Erythroblast (primary cell): ENCODE measurements around the gene ERC2.

ENCODE experiments used
- DNase-seq, 2 experiments: peaks; one replicate each; lab custom pipeline; 2025; lab: John Stamatoyannopoulos, UW
- GATA1 ChIP-seq: IDR thresholded peaks from 2 replicates; pipeline ENCODE4 v1.6.1; 2011; ENCODE audit warnings: low read depth, mild to moderate bottlenecking, control low read depth, low read length, moderate library complexity
- POLR2A ChIP-seq: IDR thresholded peaks from 2 replicates; pipeline ENCODE4 v1.6.1; 2011; ENCODE audit warnings: mild to moderate bottlenecking, low read length

Gene ERC2

DNA sequence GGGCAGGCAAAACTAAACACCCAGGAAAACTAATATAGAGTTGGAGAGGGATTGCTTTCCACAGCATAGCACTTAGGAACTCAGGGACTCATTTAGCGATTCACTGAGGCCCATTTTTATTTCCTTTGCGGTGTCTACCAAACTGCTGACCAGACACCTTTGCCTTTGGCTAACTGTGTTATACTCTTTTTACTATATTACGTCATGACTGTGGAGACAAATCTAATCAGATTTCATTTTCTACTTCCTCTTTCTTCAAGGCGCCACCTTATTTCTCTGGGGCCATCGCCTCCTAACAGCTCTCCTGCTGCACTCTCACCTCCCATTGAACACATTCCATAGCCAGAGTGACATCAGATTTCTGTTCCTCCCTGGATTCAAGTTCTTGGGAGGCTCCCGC is 765.4 kb downstream of the ERC2 start:
- TF ChIP-seq POLR2A (no peak), GATA1 (no peak)

DNA sequence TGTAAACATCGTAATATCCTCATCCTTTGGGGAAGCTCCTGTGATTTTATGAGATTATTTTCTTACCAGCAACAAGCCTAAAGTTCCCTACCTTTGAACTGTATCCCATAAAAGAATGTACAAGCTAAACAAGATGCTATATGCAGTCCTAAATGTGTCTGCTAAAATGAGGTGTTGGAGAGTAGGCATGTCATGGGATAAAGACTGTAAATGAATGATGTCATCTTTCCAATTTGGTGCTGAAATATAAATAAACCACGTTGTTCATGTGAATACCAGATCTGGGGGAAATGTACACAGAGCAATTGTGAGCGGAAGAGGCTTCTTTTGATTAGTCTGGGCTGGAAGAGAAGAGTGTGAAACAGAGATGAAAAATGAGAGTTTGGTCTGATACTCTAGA is 766.3 kb downstream of the ERC2 start:
- TF ChIP-seq GATA1, result no peak
- DNase-seq, result no peak

More for the DNA sequence above, 765.4 kb downstream of the ERC2 start:
- DNase-seq, result no peak

DNA sequence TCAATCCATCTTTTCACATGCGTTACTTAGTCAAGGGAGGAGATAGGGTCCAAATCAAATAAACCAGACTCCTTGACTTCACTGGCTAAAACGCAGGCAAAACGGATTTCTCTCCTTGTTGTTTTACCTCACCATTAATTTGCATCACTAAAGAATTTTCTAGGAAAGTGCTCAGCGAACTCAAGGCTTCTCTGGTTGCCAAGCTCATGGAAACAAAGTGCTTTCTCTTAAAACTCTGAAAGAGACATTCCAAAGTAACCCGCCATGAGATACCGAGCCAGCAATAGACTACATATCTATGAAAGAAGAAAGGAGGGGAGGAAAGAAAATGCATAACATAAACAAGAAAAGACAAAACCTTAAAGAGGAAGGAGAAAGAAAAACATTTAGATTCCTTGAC is 769.4 kb downstream of the ERC2 start:
- no peak for DNase-seq
- TF ChIP-seq POLR2A (no peak), GATA1 (no peak)

DNA sequence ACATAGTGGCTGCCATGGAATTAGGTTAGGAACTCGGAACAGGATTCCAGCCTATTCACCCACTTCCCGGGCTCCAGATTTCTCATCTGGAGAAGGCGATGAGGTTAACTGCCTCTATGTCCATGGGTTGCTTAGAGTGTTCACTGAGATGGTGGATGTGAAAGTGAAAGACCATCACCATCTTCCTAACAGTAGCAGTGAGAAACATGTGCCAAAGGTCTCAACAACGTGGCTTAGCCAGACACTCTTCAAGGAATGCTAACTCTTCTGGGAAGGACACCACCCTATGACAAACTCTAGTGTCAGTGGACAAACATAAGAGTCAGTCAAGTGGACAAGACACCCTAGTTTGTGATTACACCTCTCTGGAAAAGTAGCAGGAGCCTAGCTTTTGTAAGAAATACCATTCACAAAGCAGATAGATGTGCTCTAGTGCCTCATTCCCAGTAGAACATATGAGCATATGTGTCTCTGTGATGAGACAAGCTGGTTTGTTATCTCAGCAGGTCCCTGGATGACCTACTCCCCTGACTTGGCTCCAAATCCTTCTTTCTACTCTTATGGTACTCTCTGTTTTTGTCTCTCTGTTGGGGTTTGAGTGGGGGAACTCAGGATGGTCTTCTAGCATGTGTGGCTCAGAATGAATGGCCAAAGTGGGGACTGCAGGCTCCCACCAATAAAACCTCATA is 770.9 kb downstream of the ERC2 start:
- DNase-seq, result no peak
- no peak for TF ChIP-seq POLR2A

DNA sequence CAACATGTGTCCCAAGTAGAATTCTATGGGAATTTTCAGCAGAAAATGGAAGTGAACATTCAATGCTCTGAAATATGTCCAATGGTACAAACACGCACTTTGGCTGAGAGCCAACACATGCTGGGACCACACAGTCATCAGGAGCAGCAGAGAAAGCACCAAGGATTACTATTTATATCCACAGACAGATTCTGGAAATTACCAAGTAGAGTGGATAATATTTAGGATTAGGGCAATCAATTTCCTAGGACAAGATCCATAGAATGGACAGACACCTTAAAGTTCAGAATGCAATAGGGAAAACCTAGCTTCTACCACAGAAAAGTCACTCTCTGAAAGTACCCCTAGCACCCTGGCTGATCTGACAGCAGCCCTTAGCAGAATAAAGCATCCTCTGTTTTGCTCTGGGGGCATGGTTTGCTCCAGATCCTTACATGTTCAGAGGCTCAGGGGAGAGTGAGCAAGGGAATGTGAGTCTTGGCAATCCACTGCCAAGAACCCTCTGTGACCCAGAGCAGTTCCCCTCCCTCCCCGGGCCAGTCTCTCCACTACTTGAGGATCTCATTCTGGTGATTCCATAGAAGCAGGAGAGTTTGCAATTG is 775.2 kb downstream of the ERC2 start:
- TF ChIP-seq POLR2A (no peak), GATA1 (no peak)
- DNase-seq, result no peak

DNA sequence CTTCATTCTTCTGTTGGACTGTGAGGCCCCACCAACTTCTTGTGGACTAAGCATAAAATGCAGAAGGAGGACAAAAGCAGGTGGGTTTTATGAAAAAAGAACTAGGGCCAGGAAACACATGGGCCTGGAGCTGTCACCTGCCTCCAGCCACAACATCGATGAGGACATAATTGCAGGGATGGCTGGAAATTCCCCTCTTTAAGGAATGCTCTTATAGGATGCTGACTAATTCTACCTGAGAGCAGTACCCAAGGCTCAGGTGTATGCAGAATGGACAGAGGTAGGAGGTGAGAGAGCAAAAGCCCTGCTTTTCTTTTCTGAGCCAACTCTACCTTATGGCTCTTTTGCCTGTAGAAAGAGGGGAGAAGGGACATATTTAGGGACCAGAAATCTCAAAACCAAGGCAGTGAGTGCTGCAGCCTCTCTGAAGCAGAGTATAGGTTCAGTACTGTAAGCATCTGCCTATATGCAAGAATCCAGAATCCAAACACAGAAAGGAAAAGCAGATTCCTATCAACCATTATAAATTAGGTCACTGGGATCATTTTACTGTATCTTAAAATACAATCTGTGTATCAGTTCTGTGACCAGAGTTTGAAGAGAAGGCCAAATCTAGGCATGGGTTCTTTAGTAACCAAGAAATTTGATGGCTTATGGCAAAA is 775.8 kb downstream of the ERC2 start:
- TF ChIP-seq POLR2A (no peak), GATA1 (no peak)
- no peak for DNase-seq

DNA sequence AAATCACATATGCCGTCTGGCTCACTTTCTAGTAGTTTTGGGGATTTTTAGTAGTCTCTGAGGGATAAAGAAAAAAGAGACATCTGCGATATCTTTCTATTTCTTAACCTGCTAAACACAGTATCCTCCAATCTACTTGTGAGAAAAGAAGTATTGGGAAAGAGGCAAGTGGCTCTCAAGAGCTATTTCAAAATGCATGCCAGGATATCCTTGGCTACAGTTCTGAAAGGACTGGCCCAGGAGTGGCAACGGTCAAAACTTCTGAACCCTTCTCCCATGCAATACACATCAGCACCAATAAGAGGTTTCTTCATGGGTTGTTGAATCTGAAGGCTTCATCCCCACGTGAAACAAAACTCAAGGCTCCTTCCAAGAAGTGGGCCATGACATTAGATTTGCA is 777.1 kb downstream of the ERC2 start:
- DNase-seq, result no peak
- no peak for TF ChIP-seq POLR2A
- TF ChIP-seq GATA1, result no peak

DNA sequence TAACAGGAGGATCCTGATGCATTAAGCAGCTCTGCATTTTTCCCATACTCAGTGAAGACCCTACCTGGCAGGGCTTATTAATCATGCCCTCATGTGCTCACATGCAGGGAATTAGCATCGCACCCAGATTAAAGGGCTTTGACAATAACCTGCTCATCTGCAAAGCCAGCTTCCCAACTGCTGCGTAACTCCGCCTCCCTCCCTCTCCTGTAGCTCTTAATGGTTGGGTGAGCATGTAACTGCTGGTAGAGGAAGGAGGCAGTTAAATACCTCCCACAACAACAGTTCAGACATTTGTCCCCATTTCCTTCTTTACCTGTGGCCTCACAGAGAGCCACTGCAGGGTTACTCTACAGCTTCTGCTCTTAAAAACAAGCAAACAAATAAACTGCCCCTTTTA is 777.5 kb downstream of the ERC2 start:
- TF ChIP-seq GATA1 (no peak), POLR2A (no peak)
- DNase-seq, result no peak

DNA sequence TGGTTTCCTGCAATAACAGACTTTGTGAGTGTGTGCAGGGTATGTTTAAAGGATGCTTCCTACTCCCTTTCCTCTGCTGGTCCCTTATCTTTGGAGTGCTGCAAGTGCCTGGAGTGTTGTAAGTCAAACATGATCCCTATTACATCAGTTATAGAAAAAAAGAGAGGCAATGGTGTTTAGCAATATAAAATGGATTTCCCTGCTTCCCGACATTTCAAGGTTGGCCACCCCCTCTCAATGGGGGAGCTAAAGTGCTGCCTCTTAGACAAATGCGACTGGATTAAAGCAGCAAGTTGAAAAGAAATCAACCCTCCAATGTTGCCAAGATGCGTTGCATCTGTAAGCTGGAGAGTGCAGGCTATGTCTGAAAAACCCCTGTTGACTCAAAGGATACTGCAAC is 778.1 kb downstream of the ERC2 start:
- no peak for DNase-seq
- TF ChIP-seq POLR2A, result no peak

DNA sequence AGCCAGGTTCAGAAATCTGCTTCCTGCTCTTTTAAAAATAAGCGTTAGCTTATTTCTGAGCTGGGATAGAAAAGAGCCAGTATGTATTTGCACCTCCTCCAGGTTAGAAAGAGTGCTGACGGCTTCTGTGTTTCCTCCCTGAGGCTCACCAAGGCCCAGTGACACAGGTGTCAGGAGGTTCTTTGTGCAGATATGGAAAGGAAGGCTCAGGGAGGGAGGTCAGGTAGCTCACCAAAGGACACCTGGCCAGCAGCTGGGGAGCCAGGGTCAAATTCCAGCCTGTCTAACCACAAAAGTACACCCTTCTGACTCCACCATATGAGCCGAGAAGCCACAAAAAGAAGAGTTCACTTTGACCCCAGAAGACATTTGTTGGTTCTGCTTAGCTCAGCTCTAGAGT is 780.1 kb downstream of the ERC2 start:
- TF ChIP-seq POLR2A (no peak), GATA1 (no peak)

DNA sequence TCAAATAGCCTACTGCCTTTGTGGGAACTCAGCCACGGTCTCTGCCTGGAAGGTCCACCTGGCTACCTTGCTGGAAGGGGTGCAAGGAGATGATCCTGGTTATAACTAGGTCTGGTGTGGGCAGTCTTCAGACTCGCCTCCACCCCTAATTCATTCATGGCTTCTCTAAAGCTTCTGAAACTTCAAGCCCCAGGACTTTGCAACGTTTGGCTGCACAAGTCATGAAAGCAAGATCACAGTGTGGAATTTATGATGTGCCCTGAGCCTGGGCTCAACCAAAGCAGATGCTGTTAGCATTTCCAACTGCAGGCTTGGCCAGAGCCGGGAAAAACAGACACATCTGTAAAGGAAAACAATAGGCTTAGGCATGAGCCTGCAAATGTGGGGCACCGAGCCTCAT is 780.7 kb downstream of the ERC2 start:
- no peak for TF ChIP-seq GATA1
- TF ChIP-seq POLR2A, result no peak
- no peak for DNase-seq

More for the DNA sequence above, 780.1 kb downstream of the ERC2 start:
- DNase-seq, result no peak

DNA sequence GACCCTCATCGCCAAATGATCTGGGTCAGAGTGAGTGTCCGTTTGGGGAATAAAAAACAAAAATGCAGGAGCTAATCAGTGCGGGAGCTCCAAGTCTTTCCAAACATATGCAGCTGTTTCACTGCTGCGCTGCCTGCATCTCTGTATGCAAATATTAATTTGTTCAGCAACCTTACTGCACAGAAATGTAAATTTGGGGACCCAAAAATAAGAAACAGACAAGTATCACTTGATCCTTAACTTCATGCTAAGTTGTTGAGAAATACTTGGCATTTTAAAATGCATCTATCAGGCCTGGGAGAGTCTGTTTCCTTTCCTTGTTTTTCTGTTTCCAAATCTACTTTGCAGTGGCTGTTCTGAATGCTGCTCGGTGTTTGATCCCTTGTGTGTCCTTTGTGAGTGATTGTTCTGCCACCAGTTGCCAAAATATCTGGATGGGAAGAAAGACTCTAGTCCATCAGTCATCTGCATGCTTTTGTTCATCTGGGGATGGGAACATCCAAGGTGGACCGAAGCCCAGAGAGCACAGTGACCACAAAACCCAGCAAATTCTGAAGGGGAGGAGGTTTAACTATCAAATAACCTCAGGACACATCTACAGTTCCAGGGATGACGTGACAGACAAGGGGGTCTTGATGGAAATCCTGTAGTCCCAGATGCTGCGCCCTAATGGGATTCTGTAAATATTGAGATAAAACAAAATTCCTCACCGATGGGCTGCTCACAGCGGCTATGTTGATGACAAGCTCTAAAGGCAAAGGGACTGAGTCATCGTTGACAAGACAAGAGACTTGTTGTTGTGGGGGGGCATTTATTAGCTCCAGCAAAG is 781.6 kb downstream of the ERC2 start:
- no peak for DNase-seq
- TF ChIP-seq POLR2A, result no peak
- TF ChIP-seq GATA1, result no peak

DNA sequence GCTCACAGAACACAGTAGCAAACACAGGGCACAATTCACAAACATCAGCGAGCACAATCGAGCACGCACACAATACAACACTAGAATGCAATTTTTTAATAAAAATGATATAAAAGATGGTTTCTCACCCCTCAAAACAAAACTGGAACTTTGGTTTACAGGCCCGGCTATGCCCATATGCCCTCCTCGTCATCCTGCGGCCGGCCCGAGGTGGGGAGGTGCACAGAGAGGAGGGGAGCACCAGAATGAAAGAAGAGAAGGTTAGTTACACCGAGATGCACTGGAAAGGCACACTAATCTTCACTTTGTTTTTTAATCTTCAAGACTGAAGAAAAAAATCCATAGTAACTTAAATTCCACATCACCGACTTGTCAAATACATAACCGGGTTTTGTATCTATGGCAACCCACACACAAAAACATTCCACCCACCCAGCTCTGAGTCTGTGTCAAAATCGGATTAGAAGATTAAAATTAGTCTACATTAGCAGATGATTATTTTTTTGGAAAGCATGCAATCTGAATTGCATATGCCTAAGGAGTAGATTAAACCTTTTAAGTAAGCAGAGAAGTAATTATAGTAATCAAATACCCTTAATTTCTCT is 784.5 kb downstream of the ERC2 start:
- TF ChIP-seq GATA1, result no peak
- TF ChIP-seq POLR2A, result no peak
- no peak for DNase-seq
